HepG2 (cell line): ENCODE measurements around the gene ACE. TPM values are rescaled to one million over a fixed set of nuclear protein-coding genes. Genes with fewer than 3 reads are reported as not detected.

Source experiments
- BHLHE40 ChIP-seq: IDR thresholded peaks from 2 replicates; pipeline ENCODE4 v1.6.1; 2011; ENCODE audit warnings: low read length, improper control_type of control experiment
- ELF4 ChIP-seq: sonication (generic); formaldehyde crosslinking; IDR thresholded peaks from 2 replicates; pipeline ENCODE4 v1.5.0; 2020; ENCODE audit warnings: missing genetic modification reagents, mild to moderate bottlenecking, moderate library complexity, borderline replicate concordance
- LRRFIP1 ChIP-seq: sonication (generic); formaldehyde crosslinking; conservative IDR thresholded peaks from 2 replicates; pipeline ENCODE4 v1.4.0; 2020; ENCODE audit warnings: missing genetic modification reagents
- NR1H2 ChIP-seq: sonication (generic); formaldehyde crosslinking; IDR thresholded peaks from 2 replicates; pipeline ENCODE4 v1.8.1; 2022; ENCODE audit warnings: low read depth, missing genetic modification reagents, borderline replicate concordance
- PAX8 ChIP-seq: sonication (generic); formaldehyde crosslinking; IDR thresholded peaks from 2 replicates; pipeline ENCODE4 v1.8.0; 2022; ENCODE audit warnings: mild to moderate bottlenecking, missing genetic modification reagents, borderline replicate concordance
- PHF5A ChIP-seq: IDR thresholded peaks from one replicate; pipeline ENCODE4 v1.6.1; 2018; ENCODE audit warnings: low read depth, missing genetic modification reagents; ENCODE audit not compliant: unreplicated experiment
- RFX1 ChIP-seq: fragments of 450-650 bp; IDR thresholded peaks from 2 replicates; pipeline ENCODE4 v1.6.1; 2017
- SOX5 ChIP-seq: IDR thresholded peaks from 2 replicates; pipeline ENCODE4 v1.6.1; 2016; ENCODE audit warnings: borderline replicate concordance
- ZNF180 ChIP-seq: sonication (generic); formaldehyde crosslinking; IDR thresholded peaks from 2 replicates; pipeline ENCODE4 v1.4.0; 2020; ENCODE audit warnings: low read depth, missing genetic modification reagents, borderline replicate concordance
- ZNF263 ChIP-seq: sonication (generic); formaldehyde crosslinking; IDR thresholded peaks from 2 replicates; pipeline ENCODE4 v1.4.0; 2020; ENCODE audit warnings: missing genetic modification reagents
- ZNF264 ChIP-seq: sonication (generic); formaldehyde crosslinking; IDR thresholded peaks from 2 replicates; pipeline ENCODE4 v1.4.0; 2020; ENCODE audit warnings: missing genetic modification reagents
- ZNF3 ChIP-seq: IDR thresholded peaks from 2 replicates; pipeline ENCODE4 v1.7.0; 2017; ENCODE audit warnings: inconsistent platforms
- ZNF382 ChIP-seq: sonication (generic); formaldehyde crosslinking; IDR thresholded peaks from 2 replicates; pipeline ENCODE4 v1.5.0; 2020; ENCODE audit warnings: missing genetic modification reagents, mild to moderate bottlenecking, borderline replicate concordance
- ZNF713 ChIP-seq: sonication (generic); formaldehyde crosslinking; IDR thresholded peaks from 2 replicates; pipeline ENCODE4 v1.4.0; 2020; ENCODE audit warnings: mild to moderate bottlenecking, missing genetic modification reagents
- polyA plus RNA-seq, 8 experiments: library from polyadenylated mRNA; depleted of rRNA in 3 of 8; stranded (reverse) in 7 of 8; unstranded in 1 of 8; fragments of >200 nt; fragmentation: Illumina TruSeq in 4 of 8; extraction: Trizol in 4 of 8; gene quantifications; 2 replicates each; pipeline versions ENCODE4 v1.2.1 to v1.2.3, GENCODE V29; 2011 to 2016; ENCODE audit warnings: low read depth in 4 of 8, missing spikeins in 1 of 8, mixed read lengths in 1 of 8; ENCODE audit not compliant: insufficient read depth in 1 of 8
- total RNA-seq, 5 experiments: library from RNA; depleted of rRNA; stranded (reverse); fragments of >200 nt; fragmentation: Illumina TruSeq; extraction: Trizol; gene quantifications; 2 replicates each; pipeline ENCODE4 v1.2.3, GENCODE V29; 2016; ENCODE audit warnings: low read depth in 1 of 5
- TF ChIP-seq, protein P1 (sequence below): sonication (generic); formaldehyde crosslinking; IDR thresholded peaks from 2 replicates; pipeline ENCODE4 v1.8.0; 2022; ENCODE audit warnings: missing genetic modification reagents, low read depth, mild to moderate bottlenecking, borderline replicate concordance
- TF ChIP-seq, protein P2 (sequence below): sonication (generic); formaldehyde crosslinking; IDR thresholded peaks from 2 replicates; pipeline ENCODE4 v1.4.0; 2020; ENCODE audit warnings: missing genetic modification reagents
- TF ChIP-seq, protein P3 (sequence below): sonication (generic); formaldehyde crosslinking; IDR thresholded peaks from 2 replicates; pipeline ENCODE4 v1.5.0; 2020; ENCODE audit warnings: missing genetic modification reagents, mild to moderate bottlenecking, borderline replicate concordance

The ACE gene
- total and polyA plus RNA-seq, 2 of the 13 experiments (the other 11 are each of a cell fraction or from before 2014, with no cell fraction given) = 0.08 to 0.13 TPM

DNA sequence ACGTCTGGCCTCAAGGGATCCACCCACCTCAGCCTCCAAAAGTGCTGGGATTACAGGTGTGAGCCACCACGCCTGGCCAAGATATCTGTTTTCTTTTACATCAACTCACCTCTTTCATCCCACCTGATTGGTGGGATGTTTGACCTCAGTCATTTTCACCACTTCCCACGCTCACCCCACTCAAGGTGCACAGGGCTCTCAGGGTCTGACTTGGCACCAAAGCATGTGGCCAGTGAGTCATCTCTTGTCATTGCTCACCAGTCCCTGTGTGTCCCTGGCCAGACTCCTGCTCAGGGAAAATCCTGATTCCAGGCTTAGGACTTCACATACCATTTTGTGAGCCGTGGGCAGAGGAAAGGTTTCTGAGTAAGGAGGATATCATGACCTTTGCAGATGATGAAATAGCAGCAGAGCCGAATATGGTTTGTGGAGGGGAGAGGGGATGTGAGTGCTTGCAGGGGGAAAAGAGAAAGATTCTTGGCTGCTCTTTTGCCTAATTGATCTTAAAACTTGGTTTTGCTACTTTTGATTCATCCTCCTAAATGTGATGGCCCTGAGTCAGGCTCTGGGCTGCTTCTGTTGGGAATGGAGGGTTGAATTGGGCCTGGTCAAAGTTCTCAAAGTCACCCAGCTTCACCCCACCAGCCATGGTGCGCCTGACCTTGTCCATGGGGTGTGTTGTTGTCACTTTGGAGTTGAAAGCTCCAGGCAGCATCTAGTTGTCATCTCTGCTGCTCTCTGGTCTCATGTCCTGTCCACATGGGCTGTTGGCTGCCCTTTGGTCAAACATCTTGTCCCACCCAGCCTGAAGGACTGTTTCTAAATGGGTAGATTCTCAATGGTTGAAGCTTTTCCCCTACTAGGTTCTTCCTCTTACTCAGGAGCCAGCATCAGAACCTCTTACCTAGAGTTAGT lies 40.3 kb downstream of the ACE start (continued):
- TF ChIP-seq, protein P1, sequence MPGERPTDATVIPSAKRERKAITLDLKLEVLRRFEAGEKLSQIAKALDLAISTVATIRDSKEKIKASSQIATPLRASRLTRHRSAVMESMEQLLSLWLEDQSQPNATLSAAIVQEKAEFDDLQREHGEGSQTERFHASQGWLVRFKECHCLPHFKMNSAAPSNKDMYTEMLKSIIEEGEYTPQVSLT = 0 out of 2 replicates have a peak, but pooled peaks have one; percentile 31
- no peak for TF ChIP-seq ZNF263 (CRISPR knock-in tag)
- no peak for TF ChIP-seq ZNF3 (CRISPR knock-in tag)
- 0 out of 2 replicates have a peak, but pooled peaks have one; percentile 38 for TF ChIP-seq ELF4 (CRISPR knock-in tag)
- no peak for TF ChIP-seq LRRFIP1 (CRISPR knock-in tag)
- TF ChIP-seq, protein P2, sequence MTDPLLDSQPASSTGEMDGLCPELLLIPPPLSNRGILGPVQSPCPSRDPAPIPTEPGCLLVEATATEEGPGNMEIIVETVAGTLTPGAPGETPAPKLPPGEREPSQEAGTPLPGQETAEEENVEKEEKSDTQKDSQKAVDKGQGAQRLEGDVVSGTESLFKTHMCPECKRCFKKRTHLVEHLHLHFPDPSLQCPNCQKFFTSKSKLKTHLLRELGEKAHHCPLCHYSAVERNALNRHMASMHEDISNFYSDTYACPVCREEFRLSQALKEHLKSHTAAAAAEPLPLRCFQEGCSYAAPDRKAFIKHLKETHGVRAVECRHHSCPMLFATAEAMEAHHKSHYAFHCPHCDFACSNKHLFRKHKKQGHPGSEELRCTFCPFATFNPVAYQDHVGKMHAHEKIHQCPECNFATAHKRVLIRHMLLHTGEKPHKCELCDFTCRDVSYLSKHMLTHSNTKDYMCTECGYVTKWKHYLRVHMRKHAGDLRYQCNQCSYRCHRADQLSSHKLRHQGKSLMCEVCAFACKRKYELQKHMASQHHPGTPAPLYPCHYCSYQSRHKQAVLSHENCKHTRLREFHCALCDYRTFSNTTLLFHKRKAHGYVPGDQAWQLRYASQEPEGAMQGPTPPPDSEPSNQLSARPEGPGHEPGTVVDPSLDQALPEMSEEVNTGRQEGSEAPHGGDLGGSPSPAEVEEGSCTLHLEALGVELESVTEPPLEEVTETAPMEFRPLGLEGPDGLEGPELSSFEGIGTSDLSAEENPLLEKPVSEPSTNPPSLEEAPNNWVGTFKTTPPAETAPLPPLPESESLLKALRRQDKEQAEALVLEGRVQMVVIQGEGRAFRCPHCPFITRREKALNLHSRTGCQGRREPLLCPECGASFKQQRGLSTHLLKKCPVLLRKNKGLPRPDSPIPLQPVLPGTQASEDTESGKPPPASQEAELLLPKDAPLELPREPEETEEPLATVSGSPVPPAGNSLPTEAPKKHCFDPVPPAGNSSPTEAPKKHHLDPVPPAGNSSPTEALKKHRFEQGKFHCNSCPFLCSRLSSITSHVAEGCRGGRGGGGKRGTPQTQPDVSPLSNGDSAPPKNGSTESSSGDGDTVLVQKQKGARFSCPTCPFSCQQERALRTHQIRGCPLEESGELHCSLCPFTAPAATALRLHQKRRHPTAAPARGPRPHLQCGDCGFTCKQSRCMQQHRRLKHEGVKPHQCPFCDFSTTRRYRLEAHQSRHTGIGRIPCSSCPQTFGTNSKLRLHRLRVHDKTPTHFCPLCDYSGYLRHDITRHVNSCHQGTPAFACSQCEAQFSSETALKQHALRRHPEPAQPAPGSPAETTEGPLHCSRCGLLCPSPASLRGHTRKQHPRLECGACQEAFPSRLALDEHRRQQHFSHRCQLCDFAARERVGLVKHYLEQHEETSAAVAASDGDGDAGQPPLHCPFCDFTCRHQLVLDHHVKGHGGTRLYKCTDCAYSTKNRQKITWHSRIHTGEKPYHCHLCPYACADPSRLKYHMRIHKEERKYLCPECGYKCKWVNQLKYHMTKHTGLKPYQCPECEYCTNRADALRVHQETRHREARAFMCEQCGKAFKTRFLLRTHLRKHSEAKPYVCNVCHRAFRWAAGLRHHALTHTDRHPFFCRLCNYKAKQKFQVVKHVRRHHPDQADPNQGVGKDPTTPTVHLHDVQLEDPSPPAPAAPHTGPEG (CRISPR knock-in tag) = no peak
- peak; percentile 74 for TF ChIP-seq SOX5 (CRISPR knock-in tag)
- no peak for TF ChIP-seq PAX8 (CRISPR knock-in tag)
- TF ChIP-seq ZNF713 = no peak
- no peak for TF ChIP-seq ZNF382 (CRISPR knock-in tag)
- no peak for TF ChIP-seq ZNF180
- no peak for TF ChIP-seq NR1H2 (CRISPR knock-in tag)
- TF ChIP-seq, protein P3, sequence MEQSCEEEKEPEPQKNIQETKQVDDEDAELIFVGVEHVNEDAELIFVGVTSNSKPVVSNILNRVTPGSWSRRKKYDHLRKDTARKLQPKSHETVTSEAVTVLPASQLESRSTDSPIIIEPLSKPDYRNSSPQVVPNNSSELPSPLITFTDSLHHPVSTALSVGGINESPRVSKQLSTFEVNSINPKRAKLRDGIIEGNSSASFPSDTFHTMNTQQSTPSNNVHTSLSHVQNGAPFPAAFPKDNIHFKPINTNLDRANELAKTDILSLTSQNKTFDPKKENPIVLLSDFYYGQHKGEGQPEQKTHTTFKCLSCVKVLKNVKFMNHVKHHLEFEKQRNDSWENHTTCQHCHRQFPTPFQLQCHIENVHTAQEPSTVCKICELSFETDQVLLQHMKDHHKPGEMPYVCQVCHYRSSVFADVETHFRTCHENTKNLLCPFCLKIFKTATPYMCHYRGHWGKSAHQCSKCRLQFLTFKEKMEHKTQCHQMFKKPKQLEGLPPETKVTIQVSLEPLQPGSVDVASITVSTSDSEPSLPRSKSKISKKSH (CRISPR knock-in tag) = no peak
- peak; percentile 90 for TF ChIP-seq PHF5A (CRISPR knock-in tag)
- no peak for TF ChIP-seq RFX1
- TF ChIP-seq BHLHE40 = 0 out of 2 replicates have a peak, but pooled peaks have one; percentile 21
- TF ChIP-seq ZNF264 (CRISPR knock-in tag) = peak; percentile 67; the same call in 1 of the 2 replicates
